SK-N-SH (cell line): ENCODE measurements around the gene CRLF2. TPM values are rescaled to one million over a fixed set of nuclear protein-coding genes. Genes with fewer than 3 reads are reported as not detected.

ENCODE experiments used
- CTCF ChIA-PET: fragments of 300-600, 350-600 bp; formaldehyde crosslinking; extraction: SDS; loops from one replicate; lab custom pipeline; 2021; lab: Yijun Ruan, JAX
- POLR2A ChIA-PET: fragments of 350-600 bp; sonication (Branson Sonifier 250); formaldehyde crosslinking; extraction: SDS; loops from one replicate; lab custom pipeline; 2020; ENCODE audit warnings: antibody characterized with exemption, inconsistent platforms; lab: Yijun Ruan, JAX
- DNase-seq: peaks from one replicate; pipeline ENCODE4 v3.0.0; 2012
- H2AFZ ChIP-seq: fragments of 200-600 bp; sonication (generic); 2 replicates; pipeline ENCODE4 v1.8.1; 2016; ENCODE audit warnings: antibody characterized with exemption, mild to moderate bottlenecking, low read depth
- H3F3A ChIP-seq: fragments of 200-600 bp; sonication (generic); replicated peaks from 2 replicates; pipeline ENCODE3; 2016; ENCODE audit warnings: antibody characterized with exemption, mild to moderate bottlenecking; ENCODE audit not compliant: insufficient read depth
- H3K27ac ChIP-seq, 2 experiments: fragments of 200-500 bp in 1 of 2; fragments of 200-600 bp in 1 of 2; sonication (Bioruptor generic) in 1 of 2; sonication (generic), shearing (Covaris generic) in 1 of 2; 2 replicates each; pipeline versions ENCODE4 v1.5.1 to v1.6.1; 2014 to 2016; ENCODE audit warnings: low read depth in 2 of 2, inconsistent platforms in 1 of 2, low read length in 1 of 2, mild to moderate bottlenecking in 1 of 2, mixed read lengths in 1 of 2
- H3K27me3 ChIP-seq: fragments of 200-600 bp; sonication (generic), shearing (Covaris generic); 2 replicates; pipeline ENCODE4 v1.6.1; 2016; ENCODE audit warnings: mixed run types; ENCODE audit not compliant: insufficient read depth
- H3K36me3 ChIP-seq, 2 experiments: fragments of 200-500 bp in 1 of 2; fragments of 200-600 bp in 1 of 2; sonication (Bioruptor generic) in 1 of 2; sonication (generic) in 1 of 2; replicated peaks in 1 of 2; 2 replicates each; pipeline versions ENCODE3 to v1.5.1; 2014 to 2016; ENCODE audit warnings: low read length in 1 of 2, mild to moderate bottlenecking in 1 of 2; ENCODE audit not compliant: insufficient read depth in 2 of 2, control insufficient read depth in 1 of 2
- H3K4me1 ChIP-seq, 2 experiments: fragments of 200-500 bp in 1 of 2; fragments of 200-600 bp in 1 of 2; sonication (Bioruptor generic) in 1 of 2; sonication (generic), shearing (Covaris generic) in 1 of 2; 2 replicates each; pipeline versions ENCODE4 v1.5.1 to v1.6.1; 2014 to 2016; ENCODE audit warnings: low read depth in 1 of 2, low read length in 1 of 2, mixed run types in 1 of 2; ENCODE audit not compliant: insufficient read depth in 2 of 2, control insufficient read depth in 1 of 2
- H3K4me2 ChIP-seq: fragments of 200-600 bp; sonication (generic), shearing (Covaris generic); 2 replicates; pipeline ENCODE4 v1.6.1; 2017; ENCODE audit warnings: mixed run types
- H3K4me3 ChIP-seq, 2 experiments: fragments of 200-500 bp in 1 of 2; fragments of 200-600 bp in 1 of 2; sonication (Bioruptor generic) in 1 of 2; sonication (generic), shearing (Covaris generic) in 1 of 2; 2 replicates each; pipeline versions ENCODE4 v1.5.1 to v1.8.1; 2014 to 2016; ENCODE audit warnings: low read depth in 2 of 2, inconsistent platforms in 1 of 2, low read length in 1 of 2, mild to moderate bottlenecking in 1 of 2, mixed read lengths in 1 of 2, moderate library complexity in 1 of 2
- H3K79me2 ChIP-seq: fragments of 200-600 bp; sonication (generic); 2 replicates; pipeline ENCODE4 v1.8.1; 2017; ENCODE audit warnings: mild to moderate bottlenecking; ENCODE audit not compliant: insufficient read depth
- H3K9ac ChIP-seq: fragments of 200-600 bp; sonication (generic); 2 replicates; pipeline ENCODE4 v1.6.1; 2017; ENCODE audit warnings: mixed run types
- H3K9me2 ChIP-seq: fragments of 200-600 bp; sonication (generic); 2 replicates; pipeline ENCODE4 v1.6.1; 2017; ENCODE audit warnings: mixed run types
- H3K9me3 ChIP-seq: fragments of 200-600 bp; sonication (generic); 2 replicates; pipeline ENCODE4 v1.6.1; 2017; ENCODE audit warnings: mixed run types, mild to moderate bottlenecking, moderate library complexity
- H4K20me1 ChIP-seq: fragments of 200-600 bp; sonication (generic); 2 replicates; pipeline ENCODE4 v1.6.1; 2017; ENCODE audit warnings: mild to moderate bottlenecking, mixed run types; ENCODE audit not compliant: insufficient read depth
- ELF1 ChIP-seq: IDR thresholded peaks from 2 replicates; pipeline ENCODE4 v1.4.0; 2012
- EZH2phosphoT487 ChIP-seq: fragments of 200-600 bp; sonication (generic); IDR thresholded peaks from 2 replicates; pipeline ENCODE4 v1.6.1; 2017; ENCODE audit warnings: low read depth, mixed run types, mild to moderate bottlenecking, antibody characterized with exemption, moderate library complexity, borderline replicate concordance
- FOSL2 ChIP-seq: IDR thresholded peaks from 2 replicates; pipeline ENCODE4 v1.4.0; 2012; ENCODE audit warnings: low read depth, mild to moderate bottlenecking, moderate library complexity, borderline replicate concordance
- FOXJ3 ChIP-seq: sonication (generic); formaldehyde crosslinking; IDR thresholded peaks from 2 replicates; pipeline ENCODE4 v1.5.1; 2020; ENCODE audit warnings: mild to moderate bottlenecking, missing genetic modification reagents
- JUND ChIP-seq: IDR thresholded peaks from 2 replicates; pipeline ENCODE4 v1.4.0; 2012
- MXI1 ChIP-seq: IDR thresholded peaks from 2 replicates; pipeline ENCODE4 v1.6.1; 2012; ENCODE audit warnings: mild to moderate bottlenecking, low read depth, low read length, improper control_type of control experiment
- RXRA ChIP-seq: IDR thresholded peaks from 2 replicates; pipeline ENCODE4 v1.4.0; 2012; ENCODE audit warnings: low read depth, mild to moderate bottlenecking, borderline replicate concordance
- SIN3A ChIP-seq: IDR thresholded peaks from 2 replicates; pipeline ENCODE4 v1.6.1; 2012; ENCODE audit warnings: low read depth, mild to moderate bottlenecking, low read length, moderate library complexity, borderline replicate concordance
- SMC3 ChIP-seq: IDR thresholded peaks from 2 replicates; pipeline ENCODE4 v1.6.1; 2012; ENCODE audit warnings: low read depth, low read length, improper control_type of control experiment
- TAF1 ChIP-seq: IDR thresholded peaks from 2 replicates; pipeline ENCODE4 v1.6.1; 2012; ENCODE audit warnings: low read depth, mild to moderate bottlenecking, low read length, moderate library complexity, borderline replicate concordance
- TCF12 ChIP-seq: IDR thresholded peaks from 2 replicates; pipeline ENCODE4 v1.4.0; 2012
- TEAD4 ChIP-seq: IDR thresholded peaks from 2 replicates; pipeline ENCODE4 v1.4.0; 2012; ENCODE audit warnings: mild to moderate bottlenecking, borderline replicate concordance; ENCODE audit not compliant: insufficient read depth
- USF2 ChIP-seq: fragments of 150-350 bp; IDR thresholded peaks from 2 replicates; pipeline ENCODE4 v1.6.1; 2017; ENCODE audit warnings: antibody characterized with exemption, low read length, low read depth, borderline replicate concordance
- YY1 ChIP-seq: IDR thresholded peaks from 2 replicates; pipeline ENCODE4 v1.4.0; 2012; ENCODE audit warnings: low read depth, mild to moderate bottlenecking
- WGBS: methylation state at CpG from one replicate; pipeline ENCODE4 v1.1.6; 2017; ENCODE audit warnings: low lambda C conversion rate; 5-methylcytosine and 5-hydroxymethylcytosine counted together
- polyA plus RNA-seq, 3 experiments: library from polyadenylated mRNA; depleted of rRNA; stranded (reverse); fragments of >200 nt; gene quantifications; 2 replicates each; pipeline ENCODE4 v1.2.3, GENCODE V29; 2012
- TF ChIP-seq, protein P1 (sequence below): fragments of 200-600 bp; sonication (generic); IDR thresholded peaks from 2 replicates; pipeline ENCODE4 v1.6.1; 2017; ENCODE audit warnings: antibody characterized with exemption, mild to moderate bottlenecking, moderate library complexity

The CRLF2 gene
- polyA plus RNA-seq, 1 of the 3 experiments (the other 2 are of a cell fraction): not detected

DNA sequence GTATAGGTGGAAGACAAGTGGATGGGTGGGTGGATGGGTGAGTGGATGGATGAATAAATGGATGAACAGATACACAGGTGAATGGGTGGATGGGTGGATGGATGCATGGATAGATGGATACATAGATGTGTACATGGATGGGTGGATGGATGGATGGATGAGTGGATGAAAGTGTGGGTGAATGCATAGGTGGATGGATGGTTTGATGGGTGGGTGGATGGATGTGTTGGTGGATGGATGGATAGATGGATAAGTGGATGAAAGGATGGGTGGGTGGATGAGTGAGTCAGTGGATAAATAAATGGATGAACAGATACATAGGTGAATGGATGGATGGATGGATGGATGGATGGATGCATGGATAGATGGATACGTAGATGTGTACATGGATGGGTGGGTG lies 1.6 kb downstream of the CRLF2 start (continued):
- TF ChIP-seq USF2: no peak
- no peak for TF ChIP-seq SIN3A
- TF ChIP-seq ELF1: no peak
- TF ChIP-seq YY1: no peak

DNA sequence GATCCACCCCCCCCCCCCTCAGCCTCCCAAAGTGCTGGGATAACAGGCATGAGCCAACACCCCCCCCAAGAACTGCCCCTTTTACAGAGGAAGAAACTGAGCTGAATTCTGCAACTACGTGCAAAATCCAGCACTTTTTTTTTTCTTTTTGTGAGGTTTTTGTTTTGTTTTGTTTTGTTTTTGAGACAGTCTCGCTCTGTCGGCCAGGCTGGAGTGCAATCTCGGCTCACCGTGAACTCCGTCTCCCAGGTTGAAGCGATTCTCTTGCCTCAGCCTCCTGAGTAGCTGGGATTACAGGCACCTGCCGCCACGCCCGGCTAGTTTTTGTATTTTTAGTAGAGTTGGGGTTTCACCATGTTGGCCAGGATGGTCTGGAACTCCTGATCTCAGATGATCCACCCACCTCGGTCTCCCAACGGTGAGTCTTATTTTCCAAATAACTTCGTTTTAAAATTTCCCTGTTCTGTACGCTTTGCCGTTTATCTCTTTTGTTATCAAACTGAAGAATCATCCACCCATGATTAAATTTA lies 4.9 kb downstream of the CRLF2 start:
- WGBS: 11% methylated on average over 15 of the region's 15 CpGs
- peaks cover 15% of the 10 kb centered on the region; the same call in 1 of the 2 replicates for H3K27me3 ChIP-seq
- no peak overlapping the region for H2AFZ ChIP-seq
- CTCF ChIA-PET: no interaction called here
- H3K4me2 ChIP-seq: no peak overlapping the region
- no peak overlapping the region for H3K9ac ChIP-seq
- no peaks in the 10 kb centered on the region for H3F3A ChIP-seq
- no peaks in the 10 kb centered on the region for H3K36me3 ChIP-seq
- no peak overlapping the region for H3K27ac ChIP-seq
- POLR2A ChIA-PET: no interaction called here
- no peak for DNase-seq
- H3K4me1 ChIP-seq: no peaks in the 10 kb centered on the region
- H3K4me3 ChIP-seq: no peak overlapping the region
- H3K9me3 ChIP-seq: no peaks in the 10 kb centered on the region
- no peaks in the 10 kb centered on the region for H3K79me2 ChIP-seq
- H3K9me2 ChIP-seq: no peaks in the 10 kb centered on the region
- H4K20me1 ChIP-seq: no peaks in the 10 kb centered on the region
- TF ChIP-seq RXRA (no peak), SMC3 (no peak), JUND (no peak), TEAD4 (no peak), FOXJ3 (CRISPR knock-in tag) (no peak), TCF12 (no peak), FOSL2 (no peak), EZH2phosphoT487 (no peak), TAF1 (no peak), MXI1 (no peak)
- TF ChIP-seq, protein P1, sequence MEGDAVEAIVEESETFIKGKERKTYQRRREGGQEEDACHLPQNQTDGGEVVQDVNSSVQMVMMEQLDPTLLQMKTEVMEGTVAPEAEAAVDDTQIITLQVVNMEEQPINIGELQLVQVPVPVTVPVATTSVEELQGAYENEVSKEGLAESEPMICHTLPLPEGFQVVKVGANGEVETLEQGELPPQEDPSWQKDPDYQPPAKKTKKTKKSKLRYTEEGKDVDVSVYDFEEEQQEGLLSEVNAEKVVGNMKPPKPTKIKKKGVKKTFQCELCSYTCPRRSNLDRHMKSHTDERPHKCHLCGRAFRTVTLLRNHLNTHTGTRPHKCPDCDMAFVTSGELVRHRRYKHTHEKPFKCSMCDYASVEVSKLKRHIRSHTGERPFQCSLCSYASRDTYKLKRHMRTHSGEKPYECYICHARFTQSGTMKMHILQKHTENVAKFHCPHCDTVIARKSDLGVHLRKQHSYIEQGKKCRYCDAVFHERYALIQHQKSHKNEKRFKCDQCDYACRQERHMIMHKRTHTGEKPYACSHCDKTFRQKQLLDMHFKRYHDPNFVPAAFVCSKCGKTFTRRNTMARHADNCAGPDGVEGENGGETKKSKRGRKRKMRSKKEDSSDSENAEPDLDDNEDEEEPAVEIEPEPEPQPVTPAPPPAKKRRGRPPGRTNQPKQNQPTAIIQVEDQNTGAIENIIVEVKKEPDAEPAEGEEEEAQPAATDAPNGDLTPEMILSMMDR: no peak
